SHP77 treated with DMSO at 0.1 percent for 48 hours (cell line): ENCODE measurements around the gene PCDH12.
A peak's percentile ranks its signal among the peaks of the same experiment; 100 is the strongest.

ENCODE experiments used
- DNase-seq: peaks from one replicate; lab custom pipeline; 2025; lab: John Stamatoyannopoulos, UW

Gene PCDH12

DNA sequence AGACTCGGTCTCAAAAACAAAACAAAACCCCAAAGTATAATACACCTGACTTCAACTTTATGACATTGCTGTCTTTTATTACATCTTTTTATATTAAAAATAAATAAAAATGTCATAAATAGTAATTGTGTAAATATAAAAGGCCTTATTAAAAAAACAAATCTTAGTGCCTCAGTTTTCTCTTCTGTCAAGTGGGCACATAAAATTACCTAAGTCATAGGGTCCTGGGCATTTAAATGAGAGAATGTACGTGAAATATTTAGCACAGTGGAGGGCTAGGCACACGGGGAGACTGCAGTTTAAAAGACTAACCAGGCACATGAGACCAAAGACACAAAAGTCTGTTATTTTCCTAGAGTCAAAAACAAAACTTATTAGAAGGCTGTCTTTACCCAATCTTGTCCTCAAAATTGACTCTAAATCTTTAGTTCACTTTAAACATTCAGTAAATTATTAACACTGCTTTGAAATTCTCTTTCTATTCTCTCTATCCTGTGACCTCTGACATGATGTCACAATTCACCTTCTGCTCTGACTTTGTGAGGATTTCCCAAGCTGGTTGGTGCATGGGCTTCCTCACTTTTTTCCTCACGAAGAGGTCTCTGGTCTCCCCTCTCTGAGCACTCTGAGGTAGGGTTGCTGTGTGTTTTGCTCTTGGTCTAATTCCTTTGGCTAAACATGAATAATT lies 8.4 kb upstream of the PCDH12 start:
- no peak for DNase-seq

DNA sequence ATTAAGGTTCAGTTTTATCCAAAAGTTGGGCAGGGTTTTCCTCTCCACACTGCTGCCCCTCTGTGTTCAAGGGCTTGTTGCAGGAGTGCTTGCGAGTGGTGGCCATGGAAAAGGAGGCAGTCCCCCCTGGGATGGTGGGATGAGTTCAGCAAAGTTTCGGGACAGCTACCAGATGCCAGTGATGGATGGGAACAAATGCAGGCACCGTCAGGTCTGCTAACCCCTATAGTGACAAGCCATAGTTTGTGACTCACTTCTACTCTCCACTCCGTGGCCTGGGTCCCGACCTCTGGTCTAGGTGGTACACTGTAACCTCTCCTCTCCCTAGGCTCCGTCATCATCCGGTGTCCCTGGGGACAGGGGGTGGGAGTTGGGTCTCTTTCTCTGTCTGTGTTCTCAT lies 7.1 kb upstream of the PCDH12 start:
- no peak for DNase-seq

DNA sequence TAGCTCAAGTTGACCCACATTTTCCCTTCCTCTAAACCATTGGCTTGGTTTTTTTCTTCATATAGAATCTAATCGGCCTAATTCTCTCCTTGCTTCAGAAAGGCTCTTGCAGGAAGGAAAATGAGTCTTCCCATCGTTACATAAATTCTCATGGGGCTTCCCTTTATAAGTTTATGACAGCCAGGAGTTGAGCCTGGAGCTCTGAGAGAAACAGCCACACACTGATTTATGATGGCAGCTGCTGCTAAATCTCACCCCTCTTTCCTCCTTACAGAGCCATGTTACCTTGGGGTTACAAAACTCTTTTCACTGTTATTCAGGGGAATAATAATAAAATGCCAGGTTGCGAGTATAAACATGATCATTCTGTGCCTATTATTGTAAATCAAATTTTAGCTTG lies 5.7 kb upstream of the PCDH12 start:
- no peak for DNase-seq

DNA sequence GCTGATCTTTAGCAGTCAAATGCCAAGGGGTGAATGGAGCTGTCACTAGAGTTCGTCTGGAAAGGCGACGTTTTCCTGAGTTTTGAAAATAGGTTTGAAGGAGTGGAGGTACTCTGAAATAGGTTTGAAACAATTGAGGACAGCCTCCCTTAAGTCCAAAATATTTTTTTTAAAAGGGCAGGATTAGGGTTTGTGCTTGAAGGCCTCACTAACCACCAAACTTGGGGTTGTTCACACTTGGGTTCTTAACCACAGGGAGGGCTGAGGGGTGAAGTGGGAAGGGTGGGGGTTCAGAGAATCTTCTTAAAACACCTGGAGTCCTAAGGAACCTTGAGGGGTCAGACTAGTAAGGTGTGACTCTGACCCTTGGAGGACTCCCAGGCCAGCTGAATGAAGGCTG lies 3.5 kb upstream of the PCDH12 start:
- no peak for DNase-seq

DNA sequence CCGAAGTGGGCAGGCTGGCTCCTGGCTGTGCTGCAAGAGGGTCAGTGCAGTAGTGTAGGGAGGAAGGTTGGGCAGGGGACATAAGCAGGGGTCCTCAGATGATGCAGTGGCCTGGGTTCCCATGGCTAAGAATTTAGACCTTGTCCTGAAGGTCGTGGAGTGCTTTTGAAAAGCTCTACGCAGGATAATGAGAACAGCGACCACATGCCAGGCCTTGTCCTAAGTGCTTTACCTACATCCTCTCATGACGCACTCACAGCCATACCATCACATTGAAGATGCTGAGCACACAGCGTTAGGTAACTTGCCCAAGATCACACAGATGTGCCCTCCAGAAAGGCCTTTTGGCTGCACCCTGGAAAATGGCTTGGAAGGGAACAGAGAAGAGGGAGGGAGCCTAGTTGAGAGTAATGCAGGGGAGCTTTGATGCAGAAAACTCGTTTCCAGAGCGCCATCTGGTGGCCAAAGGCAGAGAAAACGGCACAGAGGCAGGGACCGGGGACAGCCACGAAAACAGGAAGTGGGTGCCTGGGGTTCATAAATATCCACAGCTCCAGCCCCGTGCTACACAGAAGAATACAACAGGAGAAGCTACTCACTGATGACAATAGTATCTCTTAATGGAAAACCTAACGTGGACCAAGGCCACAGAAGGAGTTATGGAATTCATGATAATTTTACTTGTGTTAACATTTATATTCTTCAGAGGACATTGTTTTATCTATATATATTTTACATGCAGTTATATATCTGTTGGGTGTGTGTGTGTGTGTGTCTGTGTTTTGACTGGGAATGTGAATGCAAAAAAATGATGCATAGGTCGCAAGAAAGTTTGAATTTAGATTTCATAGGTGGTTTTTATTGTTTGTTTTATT lies 2.7 kb upstream of the PCDH12 start:
- DNase-seq: peak; percentile 68

DNA sequence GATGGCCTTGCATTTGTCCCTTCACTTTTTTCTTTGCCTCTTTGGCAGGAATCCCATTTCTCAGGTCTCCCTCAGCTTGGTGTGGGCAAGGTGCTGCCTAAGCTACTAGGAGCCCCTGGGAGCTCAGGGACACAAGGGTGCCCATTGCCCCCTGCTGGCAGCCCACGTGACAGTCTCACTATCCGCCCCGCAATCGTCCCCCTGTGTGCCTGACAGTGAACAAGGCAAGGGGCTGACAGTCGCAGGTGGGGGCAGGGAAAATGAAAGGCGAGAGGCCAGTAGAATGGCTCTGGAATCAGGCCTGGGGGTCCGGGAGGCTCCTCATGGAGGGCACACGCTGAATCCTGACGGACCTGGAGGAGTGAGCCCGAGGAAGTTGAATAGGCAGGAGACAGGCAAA lies 2.0 kb upstream of the PCDH12 start:
- DNase-seq: peak; percentile 12

DNA sequence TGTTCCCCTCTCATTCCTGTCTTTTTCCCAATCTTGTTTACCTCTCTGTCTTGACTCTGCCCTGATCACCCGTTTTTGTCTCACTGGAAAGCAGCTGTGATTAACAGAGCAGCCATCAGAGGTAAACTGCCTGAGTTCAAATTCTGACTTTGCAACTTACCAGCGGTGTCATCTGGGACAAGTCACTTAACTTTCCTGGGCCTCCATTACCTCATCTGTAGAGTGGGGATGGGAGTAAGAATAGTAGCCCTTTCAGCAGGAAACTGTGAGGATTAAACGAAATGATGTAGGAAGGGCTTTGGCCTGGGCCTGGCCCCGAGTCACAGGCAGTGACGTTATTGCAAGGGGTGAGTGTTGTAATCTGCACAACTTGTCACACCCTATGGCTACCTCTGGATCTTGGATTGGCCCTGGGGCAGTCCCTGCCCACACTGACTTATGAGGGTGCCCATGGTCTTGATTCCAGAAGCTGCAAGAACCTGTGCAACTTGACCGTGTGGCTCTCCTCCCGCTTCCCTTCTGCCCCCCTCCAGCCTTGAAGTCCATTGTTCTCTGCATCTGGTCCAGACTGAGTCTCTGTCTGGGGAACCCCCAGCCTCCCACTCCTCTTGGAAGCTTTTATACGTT lies 657 bp upstream of the PCDH12 start:
- DNase-seq: no peak

DNA sequence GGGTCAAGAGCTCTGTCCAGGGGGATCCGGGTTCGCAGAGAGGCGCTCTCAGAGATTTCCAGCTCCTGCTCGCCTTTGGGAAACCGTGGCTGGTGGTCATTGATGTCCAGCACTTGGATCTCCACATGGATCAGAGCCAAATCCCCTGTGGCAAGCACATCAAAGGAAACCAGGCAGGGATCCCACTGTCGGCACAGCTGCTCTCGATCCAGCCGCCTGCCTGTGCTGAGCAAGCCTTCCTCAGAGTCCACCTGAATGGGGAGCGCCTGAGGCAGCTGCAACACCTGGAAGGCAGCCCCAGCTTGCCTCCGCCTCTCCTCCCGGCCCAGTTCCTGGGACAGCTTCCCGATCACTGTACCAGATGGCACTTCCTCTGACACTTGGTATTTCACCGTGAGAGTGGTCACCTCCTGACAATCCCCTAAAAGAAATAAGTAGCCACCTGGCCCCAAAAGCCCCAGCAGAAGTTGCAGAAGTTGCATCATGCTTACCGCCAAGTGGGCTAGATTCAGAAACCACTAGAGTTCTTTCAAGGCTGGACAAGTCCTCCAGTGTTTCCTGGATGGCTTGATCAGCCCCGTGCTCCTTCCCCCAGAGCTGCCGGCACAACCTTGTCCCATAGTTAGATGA lies 520 bp downstream of the PCDH12 start:
- DNase-seq: no peak

DNA sequence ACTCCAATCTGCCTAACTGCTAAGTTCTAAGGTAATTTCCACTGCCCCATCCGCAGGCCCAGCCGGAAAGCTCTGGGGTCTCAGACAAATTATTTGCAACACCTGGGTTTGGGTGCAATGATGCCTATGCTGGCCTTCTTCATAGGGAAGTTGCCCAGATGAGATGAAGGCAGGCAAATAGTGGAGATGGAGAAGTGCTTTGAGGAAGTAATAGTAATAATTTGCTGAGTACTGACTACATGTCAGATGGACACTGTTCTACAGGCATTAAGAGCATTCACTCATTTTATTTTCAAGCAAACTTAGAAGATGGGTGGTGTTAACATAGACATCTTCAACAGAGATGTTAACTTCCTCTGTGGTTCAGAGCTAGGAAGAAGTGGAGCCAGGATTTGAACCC lies 3.8 kb downstream of the PCDH12 start:
- no peak for DNase-seq

DNA sequence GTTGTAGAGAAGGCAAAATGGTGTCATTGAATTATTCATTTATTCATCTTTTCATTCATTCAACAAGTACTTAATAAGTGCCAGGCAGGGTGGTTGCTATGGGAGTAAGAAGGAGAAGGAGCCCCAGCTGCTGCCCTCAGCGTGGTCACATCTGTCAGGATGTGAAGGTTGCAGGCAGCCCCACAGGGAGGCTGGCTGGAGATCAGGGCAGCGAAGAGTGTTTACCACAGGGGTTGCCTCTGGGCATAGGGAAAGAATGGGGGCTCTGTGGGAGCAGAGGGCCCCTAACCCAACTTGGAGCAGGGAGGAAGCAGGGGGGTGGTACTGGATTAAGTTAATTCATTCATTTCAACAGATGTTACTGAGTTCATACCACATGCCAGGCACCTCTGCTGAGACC lies 6.0 kb downstream of the PCDH12 start:
- no peak for DNase-seq

DNA sequence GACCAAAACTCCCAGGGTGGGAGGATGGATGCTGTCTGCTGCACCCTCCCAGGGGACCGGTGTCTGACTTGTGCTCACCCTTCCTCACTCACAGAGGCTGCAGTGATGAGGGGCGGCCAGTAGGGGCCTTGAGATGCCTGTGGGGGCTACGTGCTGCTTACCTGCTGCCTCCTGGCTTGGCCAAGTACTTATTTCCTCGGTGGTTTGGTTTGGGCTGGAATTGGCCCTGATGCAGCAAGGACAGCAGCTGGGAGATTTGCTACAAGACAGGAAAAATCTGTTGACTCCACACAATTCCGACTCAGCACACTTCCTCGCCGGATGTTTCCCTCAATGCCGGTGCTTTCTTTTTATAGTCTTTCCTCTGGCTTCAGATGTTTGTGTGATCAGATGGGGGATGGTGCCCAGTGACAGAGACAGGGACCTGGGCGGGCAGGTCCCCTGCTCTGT lies 6.6 kb downstream of the PCDH12 start:
- no peak for DNase-seq

DNA sequence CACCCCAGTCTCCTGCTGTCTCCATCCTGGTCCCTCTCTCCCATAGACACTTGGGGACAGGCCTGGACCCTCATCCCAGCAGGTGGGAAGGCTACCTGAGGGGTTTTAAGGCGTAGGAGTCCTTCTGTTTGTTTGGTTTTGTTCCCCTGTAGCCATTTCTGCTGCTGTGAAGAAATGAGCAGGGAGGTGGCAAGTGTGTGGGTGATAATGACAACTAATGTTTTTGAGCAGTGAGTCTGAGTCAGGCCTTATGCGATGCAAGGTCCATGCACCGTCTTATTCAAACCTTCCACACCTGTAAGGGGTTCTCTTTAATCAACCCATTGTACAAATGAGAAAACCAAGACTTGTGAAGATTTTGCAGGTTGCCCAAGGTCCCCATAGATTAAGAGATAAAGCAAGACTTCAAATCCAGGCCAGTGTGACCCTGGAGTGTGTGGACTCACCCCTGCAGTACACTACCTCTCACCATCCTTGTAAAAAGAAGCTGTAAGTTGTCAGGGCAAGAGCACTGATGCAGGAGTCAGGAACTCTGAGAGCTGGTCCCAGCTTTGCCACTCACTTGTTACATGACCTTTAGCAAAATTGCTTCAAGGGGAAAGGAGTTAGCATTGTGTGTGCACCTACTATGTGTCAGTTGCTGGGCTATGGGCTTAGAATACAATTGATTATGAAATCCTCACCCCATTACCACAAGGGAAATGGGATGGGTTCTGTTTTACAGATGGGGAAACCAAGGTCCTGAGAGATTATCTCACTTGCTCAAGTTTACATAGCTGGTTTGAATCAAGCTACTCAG lies 7.6 kb downstream of the PCDH12 start:
- no peak for DNase-seq

DNA sequence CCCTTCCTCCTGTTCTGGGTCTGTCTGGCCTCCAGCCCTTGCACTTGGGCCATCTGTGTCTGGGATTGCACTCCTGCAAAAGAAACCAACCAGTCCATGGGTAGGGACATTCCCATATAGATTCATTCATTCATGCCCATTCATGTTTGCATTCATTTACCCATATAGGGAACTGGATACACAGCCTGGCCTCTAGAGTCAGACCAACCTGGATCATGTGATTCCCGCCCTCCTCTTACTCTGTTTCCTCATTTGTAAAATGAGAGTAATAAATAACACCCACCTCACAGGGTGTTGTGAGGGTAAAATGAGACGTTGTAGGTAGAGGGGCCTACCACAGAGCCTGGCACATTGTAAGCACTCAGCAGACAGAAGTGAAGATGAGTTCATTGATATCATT lies 8.5 kb downstream of the PCDH12 start:
- no peak for DNase-seq

DNA sequence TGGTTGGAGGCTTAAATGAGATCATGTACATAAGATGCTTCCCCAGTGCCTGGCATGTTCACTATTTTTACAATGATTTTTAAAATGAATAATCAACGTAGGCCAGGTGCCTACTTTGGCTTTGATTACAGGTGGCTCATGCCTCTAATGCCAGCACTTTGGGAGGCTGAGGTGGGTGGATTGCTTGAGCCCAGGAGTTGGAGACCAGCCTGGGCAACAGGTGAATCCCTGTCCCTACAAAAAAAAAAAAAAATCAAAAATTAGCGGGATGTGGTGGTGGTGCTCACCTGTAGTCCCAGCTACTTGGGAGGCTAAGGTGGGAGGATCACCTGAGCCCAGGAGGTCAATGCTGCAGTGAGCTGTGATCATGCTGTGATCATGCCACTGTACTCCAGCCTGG lies 9.2 kb downstream of the PCDH12 start:
- DNase-seq: no peak

DNA sequence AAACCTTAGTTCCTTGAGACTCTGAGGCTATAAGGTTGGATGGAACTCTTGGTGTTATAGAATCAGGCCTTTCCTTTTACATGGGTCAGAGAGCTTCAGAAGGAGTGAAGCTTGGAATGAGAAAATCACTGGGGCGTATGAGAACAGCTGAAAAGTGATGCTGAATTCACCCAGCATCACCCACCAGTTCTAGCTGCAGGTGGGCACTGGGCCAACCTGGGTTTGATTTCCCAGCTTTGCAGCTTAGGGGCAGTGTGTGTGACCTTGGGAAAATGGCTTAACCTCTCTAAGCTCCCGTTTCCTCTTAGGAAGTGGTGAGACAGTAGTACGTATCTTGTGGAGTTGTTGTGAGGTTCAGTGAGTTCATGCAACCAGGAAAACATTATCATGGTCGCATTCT lies 10.7 kb downstream of the PCDH12 start:
- DNase-seq: no peak

DNA sequence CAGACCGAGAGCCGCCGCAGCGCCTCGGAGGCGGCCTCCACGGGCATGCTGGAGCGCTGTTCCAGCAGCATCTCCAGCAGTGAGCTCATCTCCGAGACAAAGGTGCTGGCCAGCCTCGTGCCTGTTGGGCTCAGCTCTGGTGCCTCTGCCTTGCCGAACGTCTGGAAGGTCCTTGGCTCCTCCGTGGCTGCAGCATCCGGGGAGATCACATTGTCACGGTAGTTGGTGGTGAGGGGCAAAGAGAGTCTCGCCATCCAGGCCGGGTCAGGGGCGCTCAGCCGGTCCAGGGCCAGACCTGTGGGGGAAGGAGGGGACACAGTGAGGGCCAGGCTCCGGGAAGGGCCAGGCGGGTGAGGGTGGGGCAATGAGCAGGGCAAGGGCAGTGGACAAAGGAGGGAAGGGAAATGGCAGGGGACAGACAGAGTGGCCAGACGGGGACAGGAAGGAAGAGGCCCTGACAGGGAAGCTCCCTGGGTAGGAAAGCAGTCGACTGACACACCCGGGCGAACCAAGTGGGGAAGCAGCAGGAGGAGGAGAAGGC lies 12.4 kb downstream of the PCDH12 start:
- no peak for DNase-seq

DNA sequence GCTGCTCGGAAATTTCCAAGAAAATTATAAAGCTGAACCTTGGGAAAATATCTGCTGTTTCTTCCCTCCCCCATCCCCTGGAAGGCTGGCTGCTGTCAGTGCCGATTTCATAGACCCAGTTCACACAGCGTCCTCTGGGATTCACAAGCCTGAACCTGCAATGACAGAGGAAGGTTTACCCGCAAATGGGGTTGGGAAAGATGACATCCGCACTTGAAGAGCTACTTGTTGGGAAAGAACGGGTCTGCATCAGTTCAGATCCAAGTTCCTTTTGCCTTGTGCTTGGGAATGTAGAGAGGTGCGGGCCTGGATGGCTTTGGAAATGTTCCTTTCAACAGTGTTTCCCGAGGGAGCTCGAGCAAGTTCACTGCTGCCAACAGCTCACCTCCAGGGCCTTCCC lies 13.9 kb downstream of the PCDH12 start:
- no peak for DNase-seq

DNA sequence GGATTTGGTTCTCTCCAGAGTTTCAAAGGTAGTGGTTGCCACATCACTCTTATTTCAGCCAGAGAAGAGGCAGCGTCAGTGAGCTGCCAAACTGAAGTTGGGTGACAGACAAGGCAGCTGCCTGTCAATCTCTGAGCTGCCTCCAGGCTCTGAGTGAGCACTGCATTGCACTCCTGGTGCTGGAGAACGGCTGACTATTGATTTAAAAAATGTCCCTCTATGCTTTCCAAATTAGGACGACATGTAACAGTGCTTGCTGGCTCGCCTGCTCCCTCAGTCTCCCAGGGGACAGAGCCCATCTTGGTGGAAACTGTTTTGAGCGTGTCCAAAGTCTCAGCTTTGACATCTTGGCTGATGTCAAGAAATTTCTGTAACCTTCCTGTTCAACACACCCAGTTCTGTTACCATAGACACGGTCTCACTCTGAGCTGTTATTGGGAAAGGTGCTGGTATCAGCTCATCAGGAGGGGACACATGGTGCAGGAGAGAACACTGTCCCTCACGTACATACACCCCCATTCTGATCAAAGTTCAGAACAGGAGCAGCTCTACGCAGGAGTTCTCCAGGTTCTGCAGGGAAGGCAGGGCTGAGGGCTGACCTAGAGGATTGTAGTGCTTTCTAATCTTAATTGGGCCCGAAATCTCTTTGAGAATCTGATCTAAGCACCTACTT lies 15.7 kb downstream of the PCDH12 start:
- no peak for DNase-seq

DNA sequence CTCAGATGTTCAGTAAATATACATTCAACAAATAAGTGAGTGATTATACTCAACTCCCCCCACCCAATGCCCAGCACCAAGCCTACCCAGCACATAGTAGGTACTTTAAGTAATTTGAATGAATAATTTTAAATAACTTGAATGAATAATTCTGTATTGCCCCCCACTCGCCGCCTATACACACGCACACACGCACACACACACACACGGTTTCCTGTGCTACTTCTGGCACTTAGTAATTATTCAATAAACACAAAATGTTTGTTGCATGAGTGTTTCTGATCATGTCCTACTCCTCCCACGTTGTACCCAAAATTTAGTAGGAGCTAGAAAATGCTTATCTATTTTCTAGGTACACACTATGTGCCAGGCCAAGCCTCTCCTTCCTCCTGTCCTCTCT lies 16.2 kb downstream of the PCDH12 start:
- DNase-seq: no peak

DNA sequence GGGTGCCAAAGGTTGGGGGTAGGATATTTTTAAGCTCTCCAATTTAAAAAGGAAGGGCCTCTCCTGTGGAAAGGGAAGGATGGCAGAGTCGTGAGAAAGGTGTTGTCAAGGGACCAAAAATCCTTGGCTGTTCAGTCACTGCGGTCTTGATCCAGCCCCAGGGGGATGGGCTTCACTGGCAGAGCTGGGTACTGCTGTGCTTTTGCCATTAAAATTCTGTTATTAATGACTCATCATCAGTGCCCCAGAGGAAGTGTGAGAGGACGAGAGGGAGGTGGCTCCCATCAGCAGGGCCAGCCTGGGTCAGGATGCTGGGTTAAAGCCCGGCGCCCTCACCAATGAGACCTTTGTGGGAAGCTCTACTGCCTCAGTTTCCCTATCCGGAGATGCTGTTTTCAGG lies 16.7 kb downstream of the PCDH12 start:
- no peak for DNase-seq

DNA sequence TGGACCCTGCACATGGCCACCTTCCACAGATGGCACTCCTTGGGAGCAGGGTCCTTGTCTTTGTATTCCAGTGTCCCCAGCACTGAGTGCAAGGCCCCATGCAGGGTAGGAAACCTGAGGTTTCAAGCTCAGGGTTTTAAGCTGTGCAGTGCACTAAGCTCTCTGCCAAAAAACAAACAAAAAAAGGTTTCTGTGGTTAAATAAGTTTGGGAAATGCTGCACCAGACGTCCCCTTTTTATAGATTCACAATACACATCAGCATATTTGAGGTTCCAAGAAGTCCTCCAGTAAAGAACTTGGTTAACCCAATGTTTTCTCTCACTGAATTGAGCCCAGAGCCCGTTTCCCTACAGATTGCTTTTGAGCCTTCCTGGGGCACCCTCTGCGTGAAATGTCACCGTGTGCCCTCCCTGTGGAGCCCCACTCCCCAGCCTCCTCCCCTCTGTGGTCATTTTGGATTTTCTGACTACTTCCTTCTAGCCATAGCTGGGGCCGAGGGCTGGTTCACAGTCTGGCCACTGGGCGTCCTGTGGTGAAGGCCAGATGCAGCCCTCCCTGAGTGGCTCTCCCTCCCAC lies 17.2 kb downstream of the PCDH12 start:
- no peak for DNase-seq
